LNCaP clone FGC (cell line): ENCODE results near the gene SPDYC.

Experiments
- DNase-seq: peaks from one replicate; pipeline ENCODE4 v3.0.0-alpha.2; 2011; ENCODE audit warnings: low read depth
- H3K4me3 ChIP-seq: 2 replicates; pipeline ENCODE4 v1.5.1; 2011; ENCODE audit warnings: mild to moderate bottlenecking, low read depth, low read length, control low read depth
- TF ChIP-seq, protein P1 (sequence below): IDR thresholded peaks from 2 replicates; pipeline ENCODE4 v1.5.1; 2012; ENCODE audit warnings: mild to moderate bottlenecking; ENCODE audit not compliant: control insufficient read depth, insufficient read depth; ENCODE audit errors: extremely low read depth

Gene SPDYC

GRCh38 chr11:65206441-65206841 lies 36.4 kb downstream of the SPDYC start:
- DNase-seq: no peak
- H3K4me3 ChIP-seq: no peak overlapping the region
- TF ChIP-seq, protein P1, sequence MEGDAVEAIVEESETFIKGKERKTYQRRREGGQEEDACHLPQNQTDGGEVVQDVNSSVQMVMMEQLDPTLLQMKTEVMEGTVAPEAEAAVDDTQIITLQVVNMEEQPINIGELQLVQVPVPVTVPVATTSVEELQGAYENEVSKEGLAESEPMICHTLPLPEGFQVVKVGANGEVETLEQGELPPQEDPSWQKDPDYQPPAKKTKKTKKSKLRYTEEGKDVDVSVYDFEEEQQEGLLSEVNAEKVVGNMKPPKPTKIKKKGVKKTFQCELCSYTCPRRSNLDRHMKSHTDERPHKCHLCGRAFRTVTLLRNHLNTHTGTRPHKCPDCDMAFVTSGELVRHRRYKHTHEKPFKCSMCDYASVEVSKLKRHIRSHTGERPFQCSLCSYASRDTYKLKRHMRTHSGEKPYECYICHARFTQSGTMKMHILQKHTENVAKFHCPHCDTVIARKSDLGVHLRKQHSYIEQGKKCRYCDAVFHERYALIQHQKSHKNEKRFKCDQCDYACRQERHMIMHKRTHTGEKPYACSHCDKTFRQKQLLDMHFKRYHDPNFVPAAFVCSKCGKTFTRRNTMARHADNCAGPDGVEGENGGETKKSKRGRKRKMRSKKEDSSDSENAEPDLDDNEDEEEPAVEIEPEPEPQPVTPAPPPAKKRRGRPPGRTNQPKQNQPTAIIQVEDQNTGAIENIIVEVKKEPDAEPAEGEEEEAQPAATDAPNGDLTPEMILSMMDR: no peak

DNA sequence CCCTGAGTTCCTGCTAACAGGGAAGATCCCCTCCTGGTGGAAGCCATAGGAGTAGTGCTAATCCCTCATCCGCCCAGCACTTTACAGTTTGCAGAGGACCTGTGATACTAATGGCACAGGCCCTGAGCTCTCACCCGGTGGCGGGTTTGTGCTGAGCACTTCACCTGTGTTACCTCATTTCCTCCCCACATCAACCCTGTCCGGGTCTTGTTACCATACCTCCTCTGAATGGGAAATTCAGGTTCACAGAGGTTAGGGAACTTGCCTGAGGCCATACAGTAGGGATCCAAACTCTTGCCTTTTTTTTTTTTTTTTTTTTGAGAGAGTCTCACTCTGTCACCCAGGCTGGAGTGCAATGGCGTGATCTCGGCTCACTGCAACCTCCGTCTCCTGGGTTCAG lies 36.9 kb downstream of the SPDYC start:
- no peak overlapping the region for H3K4me3 ChIP-seq
- no peak for DNase-seq
- TF ChIP-seq, protein P1: no peak

DNA sequence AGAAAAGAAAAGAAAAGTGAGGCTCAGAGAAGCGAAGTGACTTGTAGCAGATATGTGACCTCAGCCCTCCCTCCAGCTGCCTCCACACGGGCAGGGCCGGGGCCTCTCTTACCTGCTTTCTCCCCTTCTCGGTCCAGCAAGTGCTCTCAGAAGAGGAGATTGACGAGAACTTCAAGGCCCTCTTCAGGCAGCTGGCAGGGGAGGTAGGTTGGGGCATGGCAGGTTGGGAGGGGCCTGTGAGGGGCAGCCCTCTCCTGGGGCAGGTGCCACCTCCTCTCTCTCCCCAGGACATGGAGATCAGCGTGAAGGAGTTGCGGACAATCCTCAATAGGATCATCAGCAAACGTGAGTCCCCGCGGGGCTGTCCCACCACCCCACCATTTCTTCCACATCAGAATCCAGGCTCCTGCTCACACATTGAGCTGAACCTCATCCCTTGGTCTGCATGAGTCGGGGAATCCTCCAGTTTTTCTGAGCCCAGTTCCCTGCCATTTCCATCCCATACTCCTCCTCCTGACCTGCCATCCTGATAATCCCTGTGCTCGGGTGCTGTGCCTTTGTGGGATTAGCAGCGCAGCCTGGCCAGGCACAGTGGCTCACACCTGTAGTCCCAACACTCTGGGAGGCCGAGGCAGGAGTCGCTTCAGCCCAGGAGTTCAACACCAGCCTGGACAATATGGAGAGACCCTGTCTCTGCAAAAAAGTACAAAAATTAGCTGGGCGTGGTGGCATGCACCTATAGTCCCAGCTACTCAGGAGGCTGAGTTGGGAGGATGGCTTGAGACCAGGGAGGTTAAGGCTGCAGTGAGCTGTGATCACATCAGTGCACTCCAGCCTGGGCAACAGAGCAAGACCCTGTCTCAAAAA lies 38.1 kb downstream of the SPDYC start:
- no peak for DNase-seq
- H3K4me3 ChIP-seq: no peak overlapping the region
- TF ChIP-seq, protein P1: no peak

GRCh38 chr11:65208785-65209710 lies 39.0 kb downstream of the SPDYC start:
- no peak for DNase-seq
- TF ChIP-seq, protein P1: no peak
- no peak overlapping the region for H3K4me3 ChIP-seq

DNA sequence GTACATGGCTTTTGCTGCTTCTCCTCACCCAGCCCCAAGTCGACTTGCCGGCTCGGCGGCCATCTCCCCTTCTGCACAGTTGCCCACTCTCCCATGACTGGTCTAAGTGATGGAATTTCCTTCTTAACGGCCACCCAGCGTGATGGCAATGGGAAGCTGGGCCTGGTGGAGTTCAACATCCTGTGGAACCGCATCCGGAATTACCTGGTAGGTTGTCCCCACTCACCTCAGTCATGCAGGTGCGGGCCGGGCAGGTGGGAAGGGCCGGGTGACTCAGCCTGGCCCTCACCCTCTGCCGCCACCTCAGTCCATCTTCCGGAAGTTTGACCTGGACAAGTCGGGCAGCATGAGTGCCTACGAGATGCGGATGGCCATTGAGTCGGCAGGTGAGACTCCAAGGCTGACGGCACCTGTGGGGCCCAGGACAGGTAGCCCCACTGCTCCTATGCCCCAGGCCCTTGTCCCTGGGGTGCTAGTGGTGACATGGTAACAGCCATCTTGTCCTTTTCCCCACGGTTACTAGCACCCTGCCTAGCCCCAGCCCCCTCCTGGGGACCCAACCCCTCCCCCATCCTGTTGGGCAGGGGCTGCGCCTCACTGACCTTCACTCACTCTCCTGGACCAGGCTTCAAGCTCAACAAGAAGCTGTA lies 39.8 kb downstream of the SPDYC start:
- H3K4me3 ChIP-seq: no peak overlapping the region
- DNase-seq: no peak
- TF ChIP-seq, protein P1: no peak

GRCh38 chr11:65210361-65210731 lies 40.3 kb downstream of the SPDYC start:
- DNase-seq: no peak
- no peak overlapping the region for H3K4me3 ChIP-seq
- TF ChIP-seq, protein P1: no peak
